Gastrocnemius medialis (tissue), 4 donors: ENCODE measurements around the gene RNU1-4.
"Not testable (repeated sequence)": the region's sequence is repeated elsewhere in the genome, so short reads cannot be mapped to it uniquely, and the experiment has no call there.

Source experiments
- CTCF ChIP-seq, 5 experiments: fragments of 450-650 bp in 3 of 5; fragments of 200-600 bp in 2 of 5; sonication (generic) in 2 of 5; IDR thresholded peaks in 4 of 5; conservative IDR thresholded peaks in 1 of 5; 1 replicate in 4 of 5; 2 replicates in 1 of 5; pipeline ENCODE4 v1.5.1; 2016 to 2019; ENCODE audit warnings: antibody characterized with exemption in 5 of 5, mild to moderate bottlenecking in 3 of 5, moderate library complexity in 3 of 5
- POLR2A ChIP-seq, 2 donors: fragments of 450-650 bp; IDR thresholded peaks; one replicate each; pipeline ENCODE4 v1.6.1; 2017; ENCODE audit warnings: antibody characterized with exemption in 2 of 2, mild to moderate bottlenecking in 2 of 2, moderate library complexity in 2 of 2

- TF ChIP-seq CTCF (IDR thresholded peaks at IDR 0.05 in 4 of 5, conservative IDR thresholded peaks at IDR 0.05 in 1 of 5); POLR2A (IDR thresholded peaks at IDR 0.05): not testable (repeated sequence)
Measured at GRCh38 chr1:16747660-16748059, 7.3 kb downstream of the RNU1-4 start.
